Caco-2 (cell line): ENCODE results near the gene CACNA1C. TPM values are rescaled to one million over a fixed set of nuclear protein-coding genes. Genes with fewer than 3 reads are reported as not detected.

Experiments used
- BruUV-seq: library from RNA; stranded (reverse); fragments of 400-500 nt; replicated peaks from 2 replicates; lab custom pipeline; 2021; lab: Mats Ljungman, UMichigan
- CTCF ChIA-PET: fragments of 300-600 bp; sonication (Branson Sonifier 250); formaldehyde crosslinking; loops from one replicate; lab custom pipeline; 2022; ENCODE audit warnings: antibody characterized with exemption; lab: Charles Lee
- POLR2A ChIA-PET: fragments of 300-600 bp; sonication (Branson Sonifier 250); formaldehyde crosslinking; loops from one replicate; lab custom pipeline; 2022; ENCODE audit warnings: antibody characterized with exemption; lab: Charles Lee
- DNase-seq, 2 experiments: peaks; one replicate each; pipeline versions ENCODE4 v3.0.0 to v3.0.0-alpha.2; 2020 to 2022
- H3K27me3 ChIP-seq: replicated peaks from 2 replicates; pipeline ENCODE4 v1.6.0; 2011; ENCODE audit warnings: low read length; ENCODE audit not compliant: control insufficient read depth, insufficient read depth
- H3K36me3 ChIP-seq: 2 replicates; pipeline ENCODE4 v1.5.1; 2011; ENCODE audit warnings: low read length; ENCODE audit not compliant: control insufficient read depth, insufficient read depth
- H3K4me1 ChIP-seq: fragments of 250-450 bp; sonication (Bioruptor Pico); 2 replicates; pipeline ENCODE4 v1.5.1; 2020; ENCODE audit warnings: mild to moderate bottlenecking
- H3K4me3 ChIP-seq: 2 replicates; pipeline ENCODE4 v1.5.1; 2011; ENCODE audit warnings: low read depth, mild to moderate bottlenecking, control low read depth, low read length
- H3K9me3 ChIP-seq: fragments of 250-450 bp; sonication (Bioruptor Pico); 2 replicates; pipeline ENCODE4 v1.5.1; 2020; ENCODE audit warnings: mild to moderate bottlenecking, moderate library complexity
- H3K27ac Mint-ChIP-seq: one replicate; pipeline ENCODE4 v1.8.0; 2022; ENCODE audit warnings: mixed read lengths; ENCODE audit not compliant: unreplicated experiment
- H3K27me3 Mint-ChIP-seq: one replicate; pipeline ENCODE4 v1.8.0; 2022; ENCODE audit warnings: mixed read lengths; ENCODE audit not compliant: insufficient read depth, unreplicated experiment
- H3K36me3 Mint-ChIP-seq: one replicate; pipeline ENCODE4 v1.8.0; 2022; ENCODE audit warnings: mild to moderate bottlenecking, mixed read lengths; ENCODE audit not compliant: insufficient read depth, unreplicated experiment
- H3K4me1 Mint-ChIP-seq: one replicate; pipeline ENCODE4 v1.8.0; 2022; ENCODE audit warnings: low read depth, mixed read lengths; ENCODE audit not compliant: unreplicated experiment
- H3K4me3 Mint-ChIP-seq: one replicate; pipeline ENCODE4 v1.8.0; 2022; ENCODE audit warnings: mild to moderate bottlenecking, moderate library complexity, mixed read lengths; ENCODE audit not compliant: unreplicated experiment
- H3K9me3 Mint-ChIP-seq: one replicate; pipeline ENCODE4 v1.8.0; 2022; ENCODE audit warnings: mixed read lengths; ENCODE audit not compliant: unreplicated experiment
- intact Hi-C: fragments of 100-400 bp; cut with micrococcal nuclease; formaldehyde crosslinking; loops from one replicate; pipeline ENCODE4 v1.10.0; 2022; ENCODE audit not compliant: unreplicated experiment
- total RNA-seq: library from RNA; stranded (reverse); gene quantifications from 2 replicates; pipeline ENCODE4 v1.2.3, GENCODE V29; 2022
- TF ChIP-seq, protein P1 (sequence below), 2 experiments: fragments of 200-600 bp in 1 of 2; IDR thresholded peaks; 1 replicate in 1 of 2; 2 replicates in 1 of 2; pipeline versions ENCODE4 v1.5.1 to v1.8.0; 2011 to 2022; ENCODE audit warnings: antibody characterized with exemption in 1 of 2, control low read depth in 1 of 2, inconsistent platforms in 1 of 2, low read depth in 1 of 2, low read length in 1 of 2, mild to moderate bottlenecking in 1 of 2, moderate library complexity in 1 of 2; ENCODE audit not compliant: insufficient read depth in 1 of 2, severe bottlenecking in 1 of 2, unreplicated experiment in 1 of 2

Gene CACNA1C
- total RNA-seq, 1 experiment from 2014 or later, result not detected

DNA sequence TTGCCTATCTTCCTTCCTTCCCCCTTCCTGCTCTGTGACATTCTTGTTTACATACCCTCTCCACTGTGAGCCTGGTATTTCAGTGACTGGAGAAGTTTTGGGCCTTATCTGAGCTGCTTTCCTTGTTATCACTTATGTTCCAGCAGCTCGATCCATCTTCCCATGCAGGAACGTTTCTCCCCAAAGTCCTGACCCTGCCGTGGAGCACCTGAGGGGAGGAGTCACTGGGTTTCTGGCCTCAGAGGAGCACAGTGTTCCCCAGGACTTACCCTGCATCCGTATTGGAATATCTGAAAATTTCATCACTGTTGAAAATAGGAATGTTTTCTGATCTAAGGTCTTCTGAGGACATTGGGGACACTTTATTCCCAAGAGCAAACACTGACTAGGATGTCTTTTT is 141.8 kb downstream of the CACNA1C start:
- Histone ChIP-seq H3K4me1 (peaks cover 9% of the 10 kb centered on the region; the same call in 1 of the 2 replicates), H3K36me3 (no peaks in the 10 kb centered on the region), H3K27me3 (no peaks in the 10 kb centered on the region), H3K9me3 (no peaks in the 10 kb centered on the region), H3K4me3 (no peak overlapping the region)
- Mint-ChIP-seq H3K4me1 (peaks cover 8% of the 10 kb centered on the region), H3K27ac (peak overlapping the region; percentile 7), H3K27me3 (no peaks in the 10 kb centered on the region), H3K4me3 (no peak overlapping the region), H3K9me3 (no peaks in the 10 kb centered on the region), H3K36me3 (no peaks in the 10 kb centered on the region)
- no peak for DNase-seq
- POLR2A ChIA-PET, result no interaction called here
- TF ChIP-seq, protein P1, sequence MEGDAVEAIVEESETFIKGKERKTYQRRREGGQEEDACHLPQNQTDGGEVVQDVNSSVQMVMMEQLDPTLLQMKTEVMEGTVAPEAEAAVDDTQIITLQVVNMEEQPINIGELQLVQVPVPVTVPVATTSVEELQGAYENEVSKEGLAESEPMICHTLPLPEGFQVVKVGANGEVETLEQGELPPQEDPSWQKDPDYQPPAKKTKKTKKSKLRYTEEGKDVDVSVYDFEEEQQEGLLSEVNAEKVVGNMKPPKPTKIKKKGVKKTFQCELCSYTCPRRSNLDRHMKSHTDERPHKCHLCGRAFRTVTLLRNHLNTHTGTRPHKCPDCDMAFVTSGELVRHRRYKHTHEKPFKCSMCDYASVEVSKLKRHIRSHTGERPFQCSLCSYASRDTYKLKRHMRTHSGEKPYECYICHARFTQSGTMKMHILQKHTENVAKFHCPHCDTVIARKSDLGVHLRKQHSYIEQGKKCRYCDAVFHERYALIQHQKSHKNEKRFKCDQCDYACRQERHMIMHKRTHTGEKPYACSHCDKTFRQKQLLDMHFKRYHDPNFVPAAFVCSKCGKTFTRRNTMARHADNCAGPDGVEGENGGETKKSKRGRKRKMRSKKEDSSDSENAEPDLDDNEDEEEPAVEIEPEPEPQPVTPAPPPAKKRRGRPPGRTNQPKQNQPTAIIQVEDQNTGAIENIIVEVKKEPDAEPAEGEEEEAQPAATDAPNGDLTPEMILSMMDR (IDR thresholded peaks at IDR 0.05; ENCODE audit: insufficient read depth in 1 of 2, low read depth in 1 of 2, low read length in 1 of 2, severe bottlenecking in 1 of 2, unreplicated experiment in 1 of 2), result no peak
- BruUV-seq, result no TSS peak
- CTCF ChIA-PET, result interaction anchor here (0.6 kb wide), 1 partner anchor 1752 kb away, joined by 4 read pairs; no protein-coding TSS in a partner anchor
- intact Hi-C loops, result no loop called here

DNA sequence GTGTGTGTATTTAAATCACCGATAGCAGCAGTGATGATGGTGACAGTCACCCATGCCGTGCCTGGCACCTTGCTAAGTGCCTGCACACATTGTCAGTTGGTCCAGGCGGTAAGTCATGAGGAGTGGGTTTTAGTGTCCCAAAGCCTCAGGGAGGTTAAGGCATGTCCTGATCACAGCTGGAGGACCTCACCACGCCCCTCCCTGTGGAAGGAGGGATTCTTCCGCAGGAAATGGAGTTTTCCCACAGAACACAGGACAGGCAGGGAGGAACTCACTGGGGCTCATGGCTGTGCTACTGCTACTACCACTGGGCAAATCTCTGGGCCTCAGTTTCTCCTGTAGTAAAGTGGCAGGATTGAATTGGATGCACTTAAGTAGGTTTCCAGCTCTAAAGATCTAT is 142.3 kb downstream of the CACNA1C start:
- Mint-ChIP-seq H3K4me3 (no peak overlapping the region), H3K9me3 (no peaks in the 10 kb centered on the region), H3K4me1 (peaks cover 8% of the 10 kb centered on the region), H3K27ac (no peak overlapping the region), H3K36me3 (no peaks in the 10 kb centered on the region), H3K27me3 (peaks cover 2% of the 10 kb centered on the region)
- no TSS peak for BruUV-seq
- intact Hi-C loops, result no loop called here
- DNase-seq, result no peak
- Histone ChIP-seq H3K9me3 (no peaks in the 10 kb centered on the region), H3K27me3 (no peaks in the 10 kb centered on the region), H3K4me1 (peaks cover 9% of the 10 kb centered on the region; the same call in 1 of the 2 replicates), H3K36me3 (no peaks in the 10 kb centered on the region), H3K4me3 (no peak overlapping the region)
- ChIA-PET POLR2A (no interaction called here), CTCF (no interaction called here)
- TF ChIP-seq, protein P1 (IDR thresholded peaks at IDR 0.05; ENCODE audit: insufficient read depth in 1 of 2, low read depth in 1 of 2, low read length in 1 of 2, severe bottlenecking in 1 of 2, unreplicated experiment in 1 of 2), result no peak

DNA sequence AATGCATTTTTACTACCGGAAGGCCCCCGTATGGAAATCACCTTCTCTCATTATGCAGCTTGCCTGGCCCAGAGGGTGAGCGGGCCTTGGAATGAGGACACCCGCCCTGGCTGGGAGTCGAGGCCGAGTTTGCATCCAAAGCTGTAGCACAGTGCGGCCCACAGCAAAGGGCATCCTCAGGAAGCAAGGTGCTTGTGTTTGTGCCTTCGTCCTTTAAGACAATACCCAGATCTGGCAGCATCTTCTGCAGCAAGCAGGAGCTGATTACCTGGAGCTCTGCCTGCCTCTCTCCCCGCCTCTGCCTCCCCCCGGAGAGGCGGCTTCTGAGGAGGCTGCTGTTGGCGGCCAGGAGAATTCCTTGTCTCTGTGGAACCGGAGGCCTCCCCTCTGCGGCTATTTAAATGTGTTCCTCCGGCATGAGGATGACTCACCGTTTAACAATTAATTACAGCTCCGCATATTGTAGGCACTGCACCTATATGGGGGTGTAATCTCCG is 145.3 kb downstream of the CACNA1C start:
- ChIA-PET POLR2A (no interaction called here), CTCF (no interaction called here)
- no peak for DNase-seq
- Mint-ChIP-seq H3K27ac (no peak overlapping the region), H3K9me3 (no peaks in the 10 kb centered on the region), H3K4me3 (no peak overlapping the region), H3K27me3 (peaks cover 8% of the 10 kb centered on the region), H3K4me1 (peaks cover 8% of the 10 kb centered on the region), H3K36me3 (no peaks in the 10 kb centered on the region)
- Histone ChIP-seq H3K4me3 (no peak overlapping the region), H3K4me1 (peaks cover 9% of the 10 kb centered on the region; the same call in 1 of the 2 replicates), H3K27me3 (no peaks in the 10 kb centered on the region), H3K9me3 (no peaks in the 10 kb centered on the region), H3K36me3 (no peaks in the 10 kb centered on the region)
- intact Hi-C loops, result no loop called here
- TF ChIP-seq, protein P1 (IDR thresholded peaks at IDR 0.05; ENCODE audit: insufficient read depth in 1 of 2, low read depth in 1 of 2, low read length in 1 of 2, severe bottlenecking in 1 of 2, unreplicated experiment in 1 of 2), result no peak
- no TSS peak for BruUV-seq
